Fibroblast of lung (primary cell): ENCODE results near the gene TRPM3. TPM values are rescaled to one million over a fixed set of nuclear protein-coding genes. Genes with fewer than 3 reads are reported as not detected.

ENCODE experiments used
- DNase-seq, 2 donors: peaks; one replicate each; pipeline versions ENCODE4 v3.0.0 to v3.0.0-alpha.2; 2010; ENCODE audit warnings: low read depth in 2 of 2
- H2AFZ ChIP-seq: 2 replicates; pipeline ENCODE4 v1.5.1; 2012; ENCODE audit warnings: low read length, control low read depth, inconsistent platforms
- H3K27ac ChIP-seq: 2 replicates; pipeline ENCODE4 v1.5.1; 2011; ENCODE audit warnings: low read length, control low read depth; ENCODE audit not compliant: insufficient read depth
- H3K27me3 ChIP-seq: 2 replicates; pipeline ENCODE4 v1.5.1; 2011; ENCODE audit warnings: mild to moderate bottlenecking, low read length; ENCODE audit not compliant: control insufficient read depth, insufficient read depth
- H3K36me3 ChIP-seq: 2 replicates; pipeline ENCODE4 v1.5.1; 2011; ENCODE audit warnings: low read length; ENCODE audit not compliant: control insufficient read depth, insufficient read depth
- H3K4me1 ChIP-seq: 2 replicates; pipeline ENCODE4 v1.5.1; 2011; ENCODE audit warnings: low read length; ENCODE audit not compliant: control insufficient read depth, insufficient read depth; ENCODE audit errors: extremely low read depth
- H3K4me2 ChIP-seq: 2 replicates; pipeline ENCODE4 v1.5.1; 2011; ENCODE audit warnings: low read length, control low read depth; ENCODE audit not compliant: insufficient read depth; ENCODE audit errors: extremely low read depth
- H3K4me3 ChIP-seq, 4 experiments: fragments of 200-600 bp in 1 of 4; sonication (generic) in 1 of 4; replicated peaks in 1 of 4; 2 replicates each; pipeline ENCODE4 v1.5.1; 2011 to 2016; ENCODE audit warnings: low read length in 4 of 4, low read depth in 3 of 4, mild to moderate bottlenecking in 3 of 4, control low read depth in 2 of 4, inconsistent platforms in 1 of 4, mixed read lengths in 1 of 4; ENCODE audit not compliant: insufficient read depth in 1 of 4; ENCODE audit errors: control extremely low read depth in 1 of 4
- H3K79me2 ChIP-seq: 2 replicates; pipeline ENCODE4 v1.5.1; 2012; ENCODE audit warnings: mild to moderate bottlenecking, low read length, inconsistent platforms; ENCODE audit not compliant: control insufficient read depth, insufficient read depth
- H3K9ac ChIP-seq: 2 replicates; pipeline ENCODE4 v1.5.1; 2011; ENCODE audit warnings: mild to moderate bottlenecking, low read length, control low read depth; ENCODE audit not compliant: insufficient read depth
- H3K9me3 ChIP-seq: 2 replicates; pipeline ENCODE4 v1.5.1; 2012; ENCODE audit warnings: low read depth, low read length; ENCODE audit not compliant: control insufficient read depth, insufficient read depth
- H4K20me1 ChIP-seq: 2 replicates; pipeline ENCODE4 v1.5.1; 2011; ENCODE audit warnings: low read length; ENCODE audit not compliant: control insufficient read depth, insufficient read depth; ENCODE audit errors: extremely low read depth
- CTCF ChIP-seq, 2 donors: IDR thresholded peaks in 1 of 2; conservative IDR thresholded peaks in 1 of 2; 1 replicate in 1 of 2; 2 replicates in 1 of 2; pipeline ENCODE4 v1.5.1; 2011 to 2012; ENCODE audit warnings: low read length in 2 of 2, control low read depth in 1 of 2, inconsistent platforms in 1 of 2, low read depth in 1 of 2, mild to moderate bottlenecking in 1 of 2
- EZH2 ChIP-seq: IDR thresholded peaks from 2 replicates; pipeline ENCODE4 v1.5.1; 2012; ENCODE audit warnings: low read length, control low read depth, mild to moderate bottlenecking; ENCODE audit errors: missing control alignments
- polyA plus RNA-seq, 2 donors: library from polyadenylated mRNA; depleted of rRNA in 1 of 2; stranded (reverse) in 1 of 2; unstranded in 1 of 2; fragments of >200 nt; gene quantifications; 2 replicates each; pipeline ENCODE4 v1.2.1, GENCODE V29; 2011 to 2012; ENCODE audit warnings: missing spikeins in 1 of 2
- total RNA-seq: library from RNA; depleted of rRNA; stranded (reverse); fragments of >200 nt; gene quantifications from 2 replicates; pipeline ENCODE4 v1.2.1, GENCODE V29; 2014

TRPM3 gene
- total and polyA plus RNA-seq, 2 donors (not counting 1 experiment from before 2014, with no cell fraction given): 0.05 to 0.50 TPM

- H2AFZ ChIP-seq: no peak overlapping the region
- no peaks in the 10 kb centered on the region for H3K9me3 ChIP-seq
- no peaks in the 10 kb centered on the region for H3K4me1 ChIP-seq
- no peak overlapping the region for H3K4me3 ChIP-seq
- H3K79me2 ChIP-seq: no peaks in the 10 kb centered on the region
- H4K20me1 ChIP-seq: no peaks in the 10 kb centered on the region
- no peaks in the 10 kb centered on the region for H3K27me3 ChIP-seq
- H3K9ac ChIP-seq: no peak overlapping the region
- DNase-seq: no peak
- H3K36me3 ChIP-seq: no peaks in the 10 kb centered on the region
- H3K4me2 ChIP-seq: no peak overlapping the region
- H3K27ac ChIP-seq: no peak overlapping the region
- TF ChIP-seq CTCF (conservative IDR thresholded peaks at IDR 0.05 in 1 of 2, IDR thresholded peaks at IDR 0.05 in 1 of 2; ENCODE audit: low read depth in 1 of 2, low read length in 2 of 2) (no peak), EZH2 (no peak)
These were observed 437.6 kb downstream of the TRPM3 start for GRCh38 chr9:70683841-70684240.

GRCh38 chr9:70682298-70682697 lies 439.1 kb downstream of the TRPM3 start:
- no peak overlapping the region for H2AFZ ChIP-seq
- H3K27me3 ChIP-seq: no peaks in the 10 kb centered on the region
- no peaks in the 10 kb centered on the region for H3K9me3 ChIP-seq
- H4K20me1 ChIP-seq: no peaks in the 10 kb centered on the region
- no peak overlapping the region for H3K9ac ChIP-seq
- H3K4me3 ChIP-seq: no peak overlapping the region
- no peaks in the 10 kb centered on the region for H3K4me1 ChIP-seq
- no peak overlapping the region for H3K27ac ChIP-seq
- no peak overlapping the region for H3K4me2 ChIP-seq
- no peaks in the 10 kb centered on the region for H3K79me2 ChIP-seq
- no peaks in the 10 kb centered on the region for H3K36me3 ChIP-seq
- DNase-seq: no peak
- TF ChIP-seq EZH2: no peak

GRCh38 chr9:70679845-70680244 lies 441.6 kb downstream of the TRPM3 start:
- H3K4me3 ChIP-seq: no peak overlapping the region
- H2AFZ ChIP-seq: no peak overlapping the region
- H4K20me1 ChIP-seq: no peaks in the 10 kb centered on the region
- no peak overlapping the region for H3K27ac ChIP-seq
- H3K36me3 ChIP-seq: no peaks in the 10 kb centered on the region
- H3K9ac ChIP-seq: no peak overlapping the region
- H3K27me3 ChIP-seq: no peaks in the 10 kb centered on the region
- H3K4me2 ChIP-seq: no peak overlapping the region
- H3K79me2 ChIP-seq: no peaks in the 10 kb centered on the region
- H3K9me3 ChIP-seq: no peaks in the 10 kb centered on the region
- no peak for TF ChIP-seq CTCF (conservative IDR thresholded peaks at IDR 0.05 in 1 of 2, IDR thresholded peaks at IDR 0.05 in 1 of 2; ENCODE audit: low read depth in 1 of 2, low read length in 2 of 2)
- no peak for TF ChIP-seq EZH2
- peak in 1 of 2 donors; percentile 22 for DNase-seq
- H3K4me1 ChIP-seq: no peaks in the 10 kb centered on the region
